Kidney capillary endothelial cell (primary cell): ENCODE measurements around the gene TRAPPC6A.
A peak's percentile ranks its signal among the peaks of the same experiment; 100 is the strongest.
"Not testable (repeated sequence)": the region's sequence is repeated elsewhere in the genome, so short reads cannot be mapped to it uniquely, and the experiment has no call there.

Experiments used
- DNase-seq: peaks from one replicate; pipeline ENCODE4 v3.0.0-alpha.2; 2018; ENCODE audit warnings: low spot score

The TRAPPC6A gene

DNA sequence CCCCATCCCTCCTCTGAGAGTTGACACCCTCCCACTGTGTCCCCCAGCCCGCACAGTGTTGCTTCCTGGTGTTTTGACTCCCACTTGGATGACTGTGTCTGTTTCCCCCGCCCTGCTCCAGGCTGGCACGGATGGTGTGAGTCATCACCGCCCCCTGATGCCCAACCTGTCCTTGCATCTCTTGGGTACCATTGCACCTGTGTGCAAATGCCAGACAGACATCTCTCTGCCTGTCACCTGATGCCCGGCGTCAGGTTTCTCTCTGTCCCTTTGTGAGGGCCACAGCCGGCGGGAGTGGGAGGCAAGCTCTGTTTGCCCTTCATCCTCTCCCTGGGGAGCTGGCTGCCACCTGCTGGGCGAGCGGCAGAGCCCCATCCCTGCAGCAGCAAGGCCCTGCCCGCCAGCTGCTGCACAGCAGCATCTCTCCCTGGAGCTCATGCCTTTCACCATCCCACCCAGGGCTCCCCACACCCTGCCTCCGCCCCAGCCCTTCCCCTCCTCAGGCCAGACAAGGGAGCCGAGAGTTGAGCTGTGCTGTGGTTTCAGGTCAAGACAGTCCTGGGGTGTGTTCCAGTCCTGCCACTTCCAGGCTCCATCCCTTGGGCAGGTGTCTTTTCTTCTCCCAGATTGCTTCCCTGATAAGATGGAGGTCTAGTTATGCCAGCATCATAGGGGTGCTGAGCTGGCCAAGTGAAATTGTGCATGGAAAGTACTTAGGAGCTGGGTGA lies 47.0 kb downstream of the TRAPPC6A start:
- no peak for DNase-seq

DNA sequence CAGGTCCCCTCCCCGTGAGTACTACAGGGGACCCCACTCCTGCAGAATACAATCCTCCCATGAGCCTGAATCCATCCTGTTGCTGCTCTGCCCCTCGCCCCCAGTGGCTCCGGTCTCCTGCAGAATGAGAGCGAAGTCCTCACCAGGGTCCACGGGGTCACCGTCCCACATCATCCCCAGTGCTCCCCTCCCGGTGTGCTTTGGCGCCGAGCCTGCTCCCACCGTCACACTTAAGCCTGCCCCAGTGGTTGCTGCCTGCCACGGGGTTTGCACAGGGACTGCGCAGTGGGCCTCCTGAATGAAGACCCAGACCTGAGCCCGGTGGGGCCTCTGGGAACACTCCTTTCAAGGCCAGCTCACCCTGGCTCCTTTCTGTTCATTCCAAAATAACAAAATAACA lies 47.8 kb downstream of the TRAPPC6A start:
- DNase-seq, result no peak

DNA sequence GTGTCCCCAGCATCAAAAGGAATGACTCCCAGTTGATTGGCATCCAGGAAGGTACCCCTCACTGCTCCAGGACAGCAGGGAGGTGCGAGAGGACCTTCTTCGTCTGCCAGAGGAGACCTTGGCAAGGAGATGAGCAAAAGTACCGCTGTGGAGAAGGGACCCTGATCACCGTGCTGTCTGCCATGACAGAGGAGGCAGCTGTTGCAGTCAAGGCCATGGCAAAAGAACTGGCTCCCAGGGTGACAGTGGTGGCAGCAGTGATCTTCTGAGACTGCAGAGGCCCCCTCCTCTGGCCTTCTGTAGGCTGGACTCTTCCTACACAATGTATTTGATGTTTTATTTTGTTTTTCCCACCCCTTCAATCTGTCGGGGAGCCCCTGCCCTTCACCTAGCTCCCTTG lies 49.2 kb downstream of the TRAPPC6A start:
- no peak for DNase-seq

GRCh38 chr19:45128146-45128545 lies 49.9 kb downstream of the TRAPPC6A start:
- DNase-seq, result no peak

GRCh38 chr19:45126654-45127053 lies 51.4 kb downstream of the TRAPPC6A start:
- no peak for DNase-seq

GRCh38 chr19:45125975-45126493 lies 52.0 kb downstream of the TRAPPC6A start:
- peak; percentile 46 for DNase-seq

GRCh38 chr19:45125360-45125759 lies 52.7 kb downstream of the TRAPPC6A start:
- no peak for DNase-seq

DNA sequence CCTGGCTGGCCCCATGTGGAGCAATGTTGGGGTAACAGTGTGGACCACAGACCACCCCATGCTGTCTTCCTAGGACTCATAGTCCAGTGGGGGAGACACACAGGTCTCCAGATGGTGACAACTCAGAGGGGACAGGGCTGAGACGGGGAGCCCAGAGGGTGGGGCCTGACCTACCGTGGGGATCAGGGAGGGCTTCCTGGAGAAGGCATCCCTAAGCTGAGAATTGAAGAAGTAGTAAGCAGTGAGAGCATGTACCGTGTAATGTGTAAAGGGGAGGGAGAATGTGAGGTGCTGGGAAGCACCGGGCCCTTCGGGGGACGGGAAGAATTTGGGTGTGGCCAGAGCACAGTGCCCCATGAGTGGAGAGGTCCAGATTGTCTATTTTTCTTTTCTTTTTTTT lies 54.0 kb downstream of the TRAPPC6A start:
- no peak for DNase-seq

GRCh38 chr19:45123440-45123850 lies 54.6 kb downstream of the TRAPPC6A start:
- no peak for DNase-seq

- no peak for DNase-seq
These were observed 55.2 kb downstream of the TRAPPC6A start for GRCh38 chr19:45122832-45123231.

DNA sequence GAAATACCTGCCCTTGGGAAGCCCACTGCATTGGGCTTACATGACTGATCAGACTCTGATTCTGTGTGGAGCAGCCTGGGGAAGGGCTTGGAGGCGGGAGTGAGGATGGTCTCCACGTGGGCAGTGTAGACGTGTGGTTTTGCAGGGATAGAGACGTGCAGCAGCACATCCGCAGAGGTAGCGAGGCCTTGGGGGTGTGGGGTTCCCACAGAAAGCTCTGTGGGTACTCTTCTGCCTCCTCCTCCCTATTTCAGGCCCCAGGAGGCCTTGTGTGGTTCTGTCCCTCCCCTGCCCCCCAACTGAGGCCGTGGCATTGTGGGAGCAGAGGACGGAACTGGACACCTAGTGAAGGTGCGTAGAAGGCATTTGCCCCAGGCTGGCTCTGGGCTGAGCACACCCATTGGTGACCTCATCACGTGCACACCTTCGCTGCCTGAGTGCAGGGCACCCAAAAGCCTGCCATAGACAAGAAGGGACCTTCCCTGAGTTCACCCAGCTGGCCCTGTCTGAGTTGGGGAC lies 56.2 kb downstream of the TRAPPC6A start:
- DNase-seq, result no peak

DNA sequence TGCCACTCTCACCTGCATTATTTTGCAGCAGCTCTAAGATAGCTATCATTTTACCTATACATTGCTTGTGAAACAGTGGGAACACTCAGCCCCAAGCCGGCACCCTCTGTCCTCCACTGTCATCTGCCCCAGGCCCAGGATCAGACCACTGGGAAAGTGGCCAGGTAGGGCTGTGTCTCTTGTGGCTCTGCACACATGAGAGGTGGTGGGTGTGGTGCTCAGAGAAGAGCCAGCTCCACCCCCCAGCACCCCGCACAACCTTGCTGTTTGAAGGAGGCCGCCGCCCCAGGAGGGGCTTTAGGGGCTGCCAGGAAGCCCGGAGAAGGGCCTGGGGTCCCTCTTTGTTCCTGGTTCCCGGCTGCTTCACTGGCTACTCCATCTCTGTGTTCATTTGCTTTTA lies 58.5 kb downstream of the TRAPPC6A start:
- no peak for DNase-seq

DNA sequence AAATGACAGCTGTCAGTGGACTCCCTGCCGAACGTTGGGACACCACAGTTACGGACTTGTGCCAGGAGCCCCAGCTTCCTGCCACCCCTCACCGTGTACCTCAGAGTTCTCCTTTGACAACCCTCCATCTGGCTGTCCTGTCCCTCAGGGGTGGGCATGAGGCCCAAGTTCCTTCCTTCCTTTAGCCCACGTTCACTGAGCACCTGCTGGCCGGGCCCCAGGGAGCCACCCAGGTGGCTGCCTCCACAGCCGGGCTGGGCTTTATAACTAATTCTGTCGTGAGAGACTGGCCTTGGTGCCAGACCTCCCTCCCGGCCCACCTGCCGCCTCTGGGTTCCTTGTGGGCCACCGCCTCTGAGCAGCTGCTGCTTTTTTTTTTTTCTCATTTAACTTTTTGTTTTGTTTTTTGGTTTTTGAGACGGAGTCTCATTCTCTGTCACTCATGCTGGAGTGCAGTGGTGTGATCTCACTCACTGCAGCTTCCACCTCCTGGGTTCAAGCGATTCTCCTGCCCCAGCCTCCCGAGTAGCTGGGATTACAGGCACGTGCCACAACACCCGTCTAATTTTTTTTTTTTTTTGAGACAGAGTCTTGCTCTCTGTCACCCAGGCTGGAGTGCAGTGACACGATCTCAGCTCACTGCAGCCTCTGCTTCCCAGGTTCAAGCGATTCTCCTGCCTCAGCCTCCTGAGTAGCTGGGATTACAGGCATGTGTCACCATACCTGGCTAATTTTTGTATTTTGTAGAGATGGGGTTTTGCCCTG lies 59.3 kb downstream of the TRAPPC6A start:
- DNase-seq, result not testable (repeated sequence)

DNA sequence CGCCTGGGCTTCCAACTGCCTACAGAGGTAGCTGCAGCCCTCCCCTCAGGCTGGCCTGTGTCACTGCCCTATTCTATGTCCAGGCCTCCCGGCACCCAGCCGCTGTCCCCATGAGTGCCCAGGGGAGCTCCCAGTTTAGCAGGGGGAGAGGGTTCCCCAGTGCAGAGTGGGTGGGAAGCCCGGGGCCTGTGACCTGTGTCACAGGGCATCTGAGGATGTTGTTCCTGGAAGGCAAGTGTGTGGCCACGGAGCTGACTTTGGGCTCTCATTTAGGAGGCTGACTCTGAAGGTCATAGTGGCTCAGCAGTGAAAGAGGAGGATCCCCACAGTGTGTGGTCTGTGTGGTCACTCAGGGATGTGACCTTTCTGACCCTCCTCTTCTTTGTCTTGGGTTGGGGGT lies 59.9 kb downstream of the TRAPPC6A start:
- no peak for DNase-seq

GRCh38 chr19:45117671-45118070 lies 60.4 kb downstream of the TRAPPC6A start:
- no peak for DNase-seq

DNA sequence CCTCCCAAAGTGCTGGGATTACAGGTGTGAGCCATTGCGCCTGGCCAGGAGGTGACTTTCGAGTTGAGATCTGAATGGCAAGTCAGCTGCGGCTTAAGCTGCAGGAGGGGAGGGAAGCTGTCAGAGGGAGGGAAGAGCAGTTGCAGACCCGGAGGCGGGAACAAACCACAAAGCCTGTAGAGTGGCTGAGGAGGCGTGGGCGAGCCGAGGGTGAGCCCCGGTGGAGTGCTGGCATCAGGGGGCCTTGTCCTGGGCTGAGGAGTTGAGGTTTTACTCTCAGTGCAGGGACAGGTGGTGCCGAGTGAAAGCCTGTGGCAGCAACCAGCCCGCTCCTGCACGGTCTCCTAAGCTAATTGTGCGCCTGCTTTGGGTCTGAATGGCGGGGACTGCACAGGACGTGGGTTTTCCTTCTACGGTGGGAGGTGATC lies 60.9 kb downstream of the TRAPPC6A start:
- DNase-seq, result no peak

DNA sequence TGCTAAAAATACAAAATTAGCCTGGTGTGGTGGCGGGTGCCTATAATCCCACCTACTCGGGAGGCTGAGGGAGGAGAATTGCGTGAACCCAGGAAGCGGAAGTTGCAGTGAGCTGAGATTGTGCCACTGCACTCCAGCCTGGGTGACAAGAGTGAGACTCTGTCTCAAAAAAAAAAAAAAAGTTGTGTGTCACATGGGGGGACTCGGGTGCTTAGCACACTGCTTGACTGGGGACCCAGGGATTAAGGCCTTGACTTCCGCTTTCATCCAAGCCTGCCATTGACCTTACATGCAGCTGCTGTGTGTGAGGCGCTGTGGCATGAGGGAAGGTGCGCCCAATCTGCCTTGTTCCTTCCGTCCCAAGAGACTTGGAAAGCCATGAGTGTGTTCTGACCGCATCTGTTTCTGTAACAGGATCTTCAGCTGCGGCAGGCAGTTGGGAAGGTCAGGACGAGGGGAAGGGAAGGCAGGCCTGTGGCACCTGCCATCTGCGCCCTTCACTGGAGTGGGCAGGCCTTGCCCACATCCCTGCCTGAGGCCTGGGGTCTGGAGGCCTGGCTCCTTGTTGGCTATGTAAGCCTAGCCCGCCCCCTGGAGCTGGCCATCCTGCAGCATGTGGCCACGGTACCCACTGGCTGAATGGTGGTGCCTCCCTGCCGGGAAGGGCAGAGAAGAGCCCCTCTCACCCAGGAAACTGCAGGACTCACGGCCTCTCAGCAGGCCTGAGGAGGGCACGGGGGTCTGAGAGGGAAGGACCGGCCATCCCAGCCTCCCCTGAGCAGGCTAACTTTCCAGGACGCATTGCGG lies 62.0 kb downstream of the TRAPPC6A start:
- DNase-seq, result no peak

DNA sequence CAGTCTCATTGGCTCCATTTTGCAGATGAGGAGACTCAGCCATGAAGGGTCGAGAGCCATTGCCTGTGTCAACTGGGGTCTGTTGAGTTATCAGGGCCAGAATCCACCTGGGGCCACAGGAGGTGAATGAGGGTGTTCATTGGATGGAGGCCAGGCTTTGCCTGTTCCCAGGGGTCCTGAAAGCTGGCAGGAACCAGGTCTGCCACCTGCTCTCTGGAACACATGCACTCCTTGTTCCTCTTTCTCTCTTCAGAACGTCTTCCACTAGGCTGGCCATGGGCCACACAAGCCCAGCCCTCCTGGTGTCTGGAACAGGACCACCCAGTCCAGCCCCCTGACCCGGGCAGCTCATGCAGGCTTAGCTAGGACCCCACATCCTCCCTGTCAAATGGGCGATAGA lies 63.9 kb downstream of the TRAPPC6A start:
- DNase-seq, result no peak

- DNase-seq, result no peak
These were observed 64.4 kb downstream of the TRAPPC6A start for GRCh38 chr19:45113628-45114027.
